CD4-positive, alpha-beta T cell treated with Interleukin-2 at 100 ng/mL for 4 hours (primary cell): Measurements from ENCODE around the gene ATP8B2.
"Not testable (repeated sequence)": the region's sequence is repeated elsewhere in the genome, so short reads cannot be mapped to it uniquely, and the experiment has no call there.

Experiments used
- DNase-seq: peaks from one replicate; pipeline ENCODE4 v3.0.0-alpha.2; 2020; ENCODE audit warnings: low spot score

The ATP8B2 gene

DNA sequence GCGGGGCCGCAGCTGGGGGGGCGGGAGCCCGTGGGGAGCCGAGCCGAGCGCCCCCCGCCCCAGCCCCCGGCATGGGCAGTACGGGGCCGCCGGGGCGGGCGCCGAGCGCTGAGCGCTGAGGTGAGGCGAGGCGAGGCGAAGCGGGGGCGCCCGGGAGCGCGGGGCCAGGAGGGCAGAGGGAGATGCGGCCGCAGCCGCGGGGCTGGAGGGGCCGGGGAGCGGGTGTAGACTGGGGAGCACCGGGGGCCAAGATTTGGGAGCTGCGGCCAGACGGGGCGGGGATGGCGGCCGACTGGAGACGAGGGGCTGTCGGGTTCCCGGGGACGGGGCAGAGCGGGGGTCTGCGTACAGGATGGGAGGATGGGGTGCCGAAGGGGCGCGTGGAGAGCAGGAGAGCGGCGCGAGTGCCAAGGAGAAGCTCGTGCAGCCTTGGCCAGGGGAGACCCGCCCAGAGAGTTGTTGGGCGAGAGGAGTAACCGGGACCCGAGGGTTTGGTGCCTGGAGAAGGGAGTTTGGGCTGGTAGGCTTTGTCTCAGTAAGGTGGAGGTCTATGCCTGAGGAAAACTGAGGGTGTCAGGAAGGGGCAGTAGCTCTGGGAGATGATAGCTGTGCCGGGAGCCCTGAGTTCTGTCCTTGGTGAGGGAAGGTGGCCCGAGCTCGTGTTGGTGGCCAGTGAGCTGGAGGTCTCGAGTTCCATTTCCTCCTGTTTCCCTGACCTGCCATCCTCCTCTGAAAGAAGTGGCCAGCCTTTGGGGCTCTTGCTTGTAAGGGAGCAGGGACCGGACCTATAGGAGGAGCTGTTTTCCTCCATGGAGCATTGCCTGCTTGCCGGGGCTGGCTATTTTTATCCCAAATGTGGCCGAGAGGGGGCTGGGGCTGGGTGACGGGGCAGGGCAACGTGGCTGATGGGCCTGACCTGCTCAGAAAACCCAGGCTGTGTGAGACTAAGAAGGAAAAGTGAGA lies 539 bp downstream of the ATP8B2 start:
- no peak for DNase-seq

DNA sequence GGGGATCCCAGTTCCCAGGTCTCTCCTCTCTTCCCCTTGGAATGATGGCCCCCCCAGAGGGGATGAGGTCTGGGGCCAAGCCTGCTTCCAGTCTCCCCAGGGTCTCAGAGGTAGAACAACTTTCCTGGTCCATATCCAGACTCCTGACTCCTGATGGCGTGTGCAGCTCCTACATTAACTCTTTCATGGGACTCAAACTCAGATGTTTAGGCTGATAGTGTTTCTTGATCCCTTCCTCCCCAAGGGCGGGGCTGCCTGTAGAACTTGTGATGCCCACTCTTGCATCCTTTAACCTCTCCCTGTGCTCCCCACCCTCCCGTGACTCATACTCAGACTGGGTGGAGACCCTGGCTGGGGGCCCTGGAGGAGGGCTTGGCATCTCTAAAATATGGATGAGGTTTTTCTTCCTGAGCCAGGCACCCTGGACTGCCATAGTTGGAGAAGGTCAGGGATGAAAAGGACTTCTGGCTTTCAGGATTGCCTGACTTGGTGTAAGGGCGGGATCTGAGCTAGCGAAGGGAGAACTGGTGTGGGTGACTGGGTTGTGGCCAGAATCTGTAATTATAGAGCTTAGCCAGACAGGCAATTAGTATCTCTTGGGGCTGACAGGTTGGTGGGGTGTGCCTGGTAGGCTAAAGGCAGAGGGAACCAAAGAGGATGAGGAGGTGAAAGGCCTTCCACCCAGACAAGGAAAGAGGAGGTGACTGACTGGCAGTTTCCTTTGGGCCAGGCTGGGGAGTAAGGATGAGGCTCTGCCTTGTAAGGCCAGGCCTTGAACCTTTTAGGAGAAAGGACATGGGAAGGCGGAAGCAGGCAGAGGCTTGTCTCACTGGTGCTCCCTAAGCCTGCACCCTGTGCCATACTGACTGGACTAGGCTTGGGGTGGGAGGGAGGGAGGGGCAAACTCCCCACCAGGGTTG lies 1.5 kb downstream of the ATP8B2 start:
- DNase-seq: peak; percentile 45

DNA sequence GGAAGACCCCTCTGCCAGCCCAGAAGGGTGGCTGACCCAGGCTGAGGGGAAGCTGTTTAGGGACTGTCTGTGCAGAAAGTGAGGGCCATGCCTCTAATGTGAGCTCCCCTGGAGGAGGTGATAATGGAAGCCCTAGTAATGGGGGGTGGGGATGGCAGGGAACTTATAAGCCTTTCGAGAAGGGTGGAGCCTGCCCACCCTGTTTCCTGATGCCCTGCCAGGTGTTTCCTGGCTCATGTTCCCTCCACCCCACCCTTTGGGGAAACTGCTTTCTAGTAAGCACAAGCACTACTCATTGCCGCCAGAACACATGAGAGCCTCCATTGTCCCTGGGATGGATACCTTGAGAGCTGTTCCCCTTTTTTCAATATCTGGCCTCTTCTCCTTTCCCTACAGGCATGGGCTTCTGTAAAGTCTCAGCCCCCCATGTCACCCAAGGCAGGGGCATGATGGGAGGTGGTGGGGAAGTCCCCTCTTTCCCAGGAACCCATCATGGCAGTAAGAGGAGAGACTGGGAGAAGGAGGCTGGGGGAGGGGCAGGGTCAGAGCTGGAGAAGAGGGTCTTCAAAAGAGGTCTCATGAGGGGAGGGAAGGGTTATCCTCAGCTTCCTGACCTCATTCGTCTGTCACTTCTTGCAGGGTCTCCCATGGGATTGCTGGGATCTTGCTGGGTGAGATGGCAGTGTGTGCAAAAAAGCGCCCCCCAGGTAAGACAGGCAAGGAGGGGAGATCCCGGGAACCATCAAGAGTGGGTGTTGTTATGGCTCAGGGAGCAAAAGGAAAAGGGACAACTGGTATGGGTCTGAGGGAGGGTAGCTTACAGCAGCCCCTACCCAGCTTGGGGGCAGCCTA lies 2.4 kb downstream of the ATP8B2 start:
- peak; percentile 52 for DNase-seq

DNA sequence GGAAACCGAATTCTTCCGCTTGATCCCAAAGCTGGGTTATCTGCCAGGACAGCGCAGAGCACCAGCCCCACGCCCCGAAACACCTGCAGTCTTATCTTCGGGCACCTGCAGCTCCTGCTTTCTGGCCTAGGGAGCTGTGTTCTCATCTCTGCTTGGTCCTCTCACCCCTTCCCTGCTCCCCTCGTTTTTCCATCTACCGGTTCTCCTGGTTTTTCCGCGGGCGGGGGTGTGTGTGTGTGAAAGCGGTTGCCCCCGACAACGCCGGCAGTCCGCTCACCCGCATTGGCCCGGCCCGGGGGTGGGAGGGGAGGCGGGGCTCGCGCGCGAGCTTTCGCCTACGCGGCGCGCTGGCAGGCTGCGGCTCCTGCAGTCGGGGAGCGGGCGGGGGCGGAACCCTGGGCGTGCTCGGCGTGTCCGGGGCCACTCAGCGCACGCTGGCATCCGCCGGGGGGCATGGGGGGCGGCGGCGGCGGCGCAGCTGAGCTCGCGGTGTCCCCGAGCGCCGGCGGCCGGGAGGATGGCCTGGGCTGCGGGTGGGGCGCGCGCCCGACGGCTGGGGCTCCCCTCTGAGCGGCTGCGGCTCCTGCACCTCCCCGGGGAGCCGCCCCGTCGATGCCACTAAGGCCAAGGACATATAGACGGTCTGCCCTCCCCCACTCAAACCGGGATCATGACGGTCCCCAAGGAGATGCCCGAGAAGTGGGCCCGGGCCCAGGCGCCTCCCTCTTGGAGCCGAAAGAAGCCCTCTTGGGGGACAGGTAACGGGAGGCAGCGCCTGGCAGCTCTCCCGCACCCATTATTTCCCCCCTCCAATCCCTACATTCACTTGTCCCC lies 3.2 kb downstream of the ATP8B2 start:
- DNase-seq: peak; percentile 84

DNA sequence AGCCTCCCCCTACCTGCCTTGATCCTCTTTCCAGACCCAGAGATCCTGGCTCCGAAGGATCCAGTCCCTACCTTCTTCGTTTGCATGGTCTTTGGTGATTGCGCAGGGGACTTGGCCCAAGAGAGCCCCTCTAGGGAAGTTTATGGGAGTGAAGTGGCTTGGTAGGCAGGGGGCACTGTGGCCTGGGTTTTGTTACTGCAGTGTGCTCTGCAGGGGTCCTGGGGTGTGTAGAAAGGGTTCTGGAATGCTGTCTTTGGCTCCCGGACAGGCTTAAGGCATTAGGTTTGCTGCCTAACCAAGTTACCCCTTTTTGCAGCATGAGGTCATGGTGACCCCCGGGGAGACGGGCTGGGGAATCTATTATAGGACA lies 3.8 kb downstream of the ATP8B2 start:
- DNase-seq: no peak

DNA sequence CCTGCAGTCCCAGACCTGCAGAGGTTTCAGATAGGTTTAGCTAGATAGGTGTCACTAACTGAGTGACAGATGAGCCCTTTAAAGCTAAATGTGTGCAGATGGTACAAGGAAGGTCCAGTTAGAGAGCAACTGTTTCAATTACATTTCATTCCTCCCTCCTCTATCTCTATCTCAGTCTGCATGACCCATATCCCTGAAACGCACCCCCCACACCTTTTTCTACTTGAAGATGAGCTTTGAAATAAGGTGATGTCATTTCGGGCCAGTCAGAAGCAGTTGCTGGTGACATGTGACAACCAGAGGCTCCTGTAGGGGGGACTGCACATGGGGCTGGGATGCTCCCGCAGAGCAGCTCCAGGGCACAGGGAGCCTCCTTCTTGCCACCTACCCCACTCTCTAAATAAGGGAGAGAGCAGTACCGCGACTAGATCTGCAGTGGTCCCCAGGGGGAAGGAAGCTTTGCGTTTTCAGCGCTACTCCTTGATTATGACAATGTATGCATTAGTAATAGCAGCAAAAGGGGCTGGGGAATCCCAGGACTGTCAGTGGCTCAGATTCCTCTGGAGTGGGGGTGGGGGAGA lies 4.3 kb downstream of the ATP8B2 start:
- DNase-seq: peak; percentile 41

DNA sequence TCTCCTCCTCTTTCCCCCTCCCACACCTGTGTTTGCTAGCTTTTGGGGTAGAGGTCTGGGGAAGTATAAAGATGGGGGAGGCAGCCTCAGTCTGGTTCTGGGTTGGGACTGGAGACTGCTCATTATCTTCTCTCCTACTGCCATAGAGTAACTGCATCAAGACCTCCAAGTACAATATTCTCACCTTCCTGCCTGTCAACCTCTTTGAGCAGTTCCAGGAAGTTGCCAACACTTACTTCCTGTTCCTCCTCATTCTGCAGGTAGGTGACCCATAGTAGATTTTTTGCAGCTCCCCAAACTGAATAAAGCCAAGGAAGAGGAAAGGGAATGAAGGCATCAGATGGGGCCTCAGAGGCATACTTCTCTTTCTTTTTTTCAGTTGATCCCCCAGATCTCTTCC lies 5.3 kb downstream of the ATP8B2 start:
- peak; percentile 38 for DNase-seq

DNA sequence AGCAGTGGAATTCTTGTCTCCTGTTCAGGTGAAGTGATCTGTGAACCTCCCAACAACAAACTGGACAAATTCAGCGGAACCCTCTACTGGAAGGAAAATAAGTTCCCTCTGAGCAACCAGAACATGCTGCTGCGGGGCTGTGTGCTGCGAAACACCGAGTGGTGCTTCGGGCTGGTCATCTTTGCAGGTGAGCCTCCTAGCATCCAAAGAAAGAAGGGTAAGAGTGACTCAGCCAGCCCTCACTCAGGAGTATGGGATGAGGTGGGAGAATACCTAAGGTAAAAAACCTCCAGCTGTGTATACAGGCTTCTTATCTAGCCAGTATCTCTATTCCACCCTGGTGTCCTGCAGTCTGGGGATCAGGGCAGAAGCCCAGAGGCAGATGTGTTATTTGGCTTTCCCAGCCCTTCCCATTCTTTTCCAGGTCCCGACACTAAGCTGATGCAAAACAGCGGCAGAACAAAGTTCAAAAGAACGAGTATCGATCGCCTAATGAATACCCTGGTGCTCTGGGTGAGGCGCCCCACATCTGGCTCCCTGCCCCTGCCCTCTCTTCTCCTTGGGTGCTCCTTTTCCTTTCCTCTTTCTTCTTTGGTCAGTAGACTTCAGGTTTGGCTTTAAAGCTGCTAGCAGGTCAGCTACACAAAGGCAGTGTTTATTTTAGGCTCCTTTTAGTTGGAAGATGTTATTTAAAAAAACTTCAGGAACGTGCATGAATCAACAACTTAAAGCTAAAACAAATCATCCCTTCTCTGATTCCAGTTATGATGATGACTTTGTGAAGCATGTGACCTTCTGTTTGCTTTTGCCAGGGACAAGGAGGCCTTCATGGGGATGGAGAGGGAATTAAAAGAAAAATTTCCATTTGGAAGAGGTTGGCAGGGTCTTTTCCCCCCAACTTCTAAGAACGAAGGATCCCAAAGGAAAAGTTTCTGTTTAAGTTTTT lies 9.0 kb downstream of the ATP8B2 start:
- DNase-seq: no peak

DNA sequence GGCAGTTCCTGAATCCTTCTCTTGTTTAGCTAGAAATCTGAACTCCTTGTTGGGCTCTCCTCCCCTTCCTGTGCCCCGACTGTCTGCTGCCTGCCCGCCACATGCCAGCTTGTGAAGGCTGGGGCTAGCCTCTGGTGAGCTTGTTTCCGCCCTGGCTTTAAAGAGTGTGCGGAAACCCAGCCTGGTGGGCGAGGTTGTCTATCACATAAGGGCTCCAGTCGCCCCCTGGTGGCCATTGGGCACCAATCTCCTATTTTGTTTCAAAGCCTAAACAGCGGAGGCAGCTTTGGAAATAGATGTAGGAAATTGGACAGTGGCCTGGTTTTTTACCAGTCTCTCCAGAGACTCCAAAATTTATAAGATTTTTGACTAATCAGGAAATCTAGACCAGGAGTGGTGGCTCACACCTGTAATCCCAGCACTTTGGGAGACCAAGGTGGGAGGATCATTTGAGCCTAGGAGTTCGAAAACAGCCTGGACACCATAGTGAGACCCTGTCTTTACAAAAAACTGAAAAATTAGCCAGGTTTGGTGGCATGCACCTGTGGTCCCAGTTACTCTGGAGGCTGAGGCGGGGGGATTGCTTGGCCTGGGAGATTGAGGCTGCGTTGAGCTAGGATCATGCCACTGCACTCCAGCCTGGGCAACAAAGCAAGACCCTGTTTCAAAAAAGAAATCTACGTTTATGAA lies 9.8 kb downstream of the ATP8B2 start:
- peak; percentile 92 for DNase-seq

DNA sequence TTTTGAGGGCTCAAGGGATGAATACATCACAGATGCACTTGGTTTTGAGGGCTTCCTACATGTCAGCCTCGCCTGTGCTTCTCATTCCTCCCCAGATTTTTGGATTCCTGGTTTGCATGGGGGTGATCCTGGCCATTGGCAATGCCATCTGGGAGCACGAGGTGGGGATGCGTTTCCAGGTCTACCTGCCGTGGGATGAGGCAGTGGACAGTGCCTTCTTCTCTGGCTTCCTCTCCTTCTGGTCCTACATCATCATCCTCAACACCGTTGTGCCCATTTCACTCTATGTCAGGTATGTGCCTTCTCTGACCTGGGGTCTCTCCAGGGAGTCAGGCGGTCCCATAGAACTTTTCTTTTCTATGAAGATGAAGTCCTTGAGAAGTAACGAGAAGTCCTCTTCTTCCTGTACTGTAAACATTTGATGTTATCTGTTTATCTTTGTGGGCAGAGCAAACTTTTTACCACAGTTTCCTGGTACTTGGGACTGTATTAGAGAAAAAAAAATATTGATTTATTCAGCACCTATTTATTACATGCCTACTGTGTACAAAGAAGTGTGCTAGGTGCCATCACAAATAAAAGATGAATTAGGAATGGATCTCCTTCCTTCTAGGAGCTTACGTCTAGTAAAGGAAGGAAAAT lies 12.0 kb downstream of the ATP8B2 start:
- DNase-seq: peak; percentile 56

DNA sequence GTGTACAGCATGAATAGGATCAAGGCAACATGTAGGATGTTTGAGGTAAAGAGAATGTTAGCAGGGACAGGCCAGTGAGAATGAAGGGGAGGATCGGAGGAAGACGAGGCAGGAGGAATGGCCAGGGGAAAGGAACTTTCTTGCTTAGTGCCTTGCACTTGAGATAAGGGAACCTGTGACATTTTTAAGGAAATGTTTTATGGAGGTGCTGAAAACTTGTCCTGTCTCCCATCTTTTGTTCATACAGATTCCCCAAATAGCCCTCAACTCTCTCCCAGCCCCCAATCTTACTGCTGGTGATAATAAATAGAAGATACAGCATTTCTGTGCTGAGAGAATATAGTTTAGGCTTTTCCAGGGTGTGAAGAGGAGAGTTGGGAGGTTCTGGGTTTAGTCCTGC lies 13.6 kb downstream of the ATP8B2 start:
- DNase-seq: no peak

DNA sequence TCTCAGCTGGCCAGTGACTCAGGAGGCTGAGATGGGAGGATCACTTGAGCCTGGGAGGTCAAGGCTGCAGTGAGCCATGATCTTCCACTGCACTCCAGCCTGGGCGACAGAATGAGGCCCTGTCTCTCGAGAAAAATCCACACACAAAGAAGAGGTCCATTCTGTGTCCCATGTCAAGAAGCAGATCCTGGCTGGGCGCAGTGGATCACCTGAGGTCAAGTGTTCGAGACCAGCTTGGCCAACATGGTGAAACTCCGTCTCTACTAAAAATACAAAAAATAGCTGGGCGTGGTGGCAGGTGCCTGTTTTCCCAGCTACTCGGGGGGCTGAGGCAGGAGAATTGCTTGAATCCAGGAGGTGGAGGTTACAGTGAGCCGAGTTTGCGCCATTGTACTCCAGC lies 16.0 kb downstream of the ATP8B2 start:
- DNase-seq: not testable (repeated sequence)

DNA sequence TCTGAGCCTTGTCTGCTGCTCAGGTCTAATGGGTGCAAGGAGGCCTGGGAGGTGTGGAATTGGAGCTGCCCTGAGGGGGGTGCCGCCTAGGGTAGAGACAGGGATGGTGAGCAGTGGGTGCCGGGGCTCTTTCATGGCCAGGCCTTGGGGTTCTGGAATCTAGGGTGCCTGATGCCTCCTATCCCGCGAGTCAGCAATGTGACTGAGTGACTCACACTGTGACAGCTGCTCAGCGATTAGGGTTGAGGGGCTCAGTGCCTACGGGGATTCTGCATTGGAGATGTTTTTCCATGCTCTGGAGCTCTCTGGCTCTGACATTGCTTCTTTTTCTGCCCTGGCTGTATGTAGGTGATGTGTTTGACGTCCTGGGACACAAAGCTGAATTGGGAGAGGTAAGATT lies 16.8 kb downstream of the ATP8B2 start:
- no peak for DNase-seq

DNA sequence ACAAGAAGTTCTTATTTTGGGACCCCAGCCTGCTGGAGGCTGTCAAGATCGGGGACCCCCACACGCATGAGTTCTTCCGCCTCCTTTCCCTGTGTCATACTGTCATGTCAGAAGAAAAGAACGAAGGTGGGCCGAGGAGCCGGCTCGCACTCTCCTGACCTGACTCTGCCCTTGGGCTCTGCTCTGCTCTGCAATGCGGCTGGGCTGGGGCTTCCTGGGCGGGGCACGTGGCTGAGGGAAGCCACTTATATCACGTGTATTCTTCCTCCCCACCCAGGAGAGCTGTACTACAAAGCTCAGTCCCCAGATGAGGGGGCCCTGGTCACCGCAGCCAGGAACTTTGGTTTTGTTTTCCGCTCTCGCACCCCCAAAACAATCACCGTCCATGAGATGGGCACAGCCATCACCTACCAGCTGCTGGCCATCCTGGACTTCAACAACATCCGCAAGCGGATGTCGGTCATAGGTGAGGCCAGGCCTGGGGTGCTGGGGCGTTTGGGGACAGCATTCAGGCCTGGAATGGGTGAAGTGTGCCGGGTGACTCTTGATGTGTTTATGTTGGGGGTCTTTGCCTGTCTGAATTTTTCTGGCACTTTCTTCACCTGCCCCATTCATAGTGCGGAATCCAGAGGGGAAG lies 17.6 kb downstream of the ATP8B2 start:
- peak; percentile 76 for DNase-seq

DNA sequence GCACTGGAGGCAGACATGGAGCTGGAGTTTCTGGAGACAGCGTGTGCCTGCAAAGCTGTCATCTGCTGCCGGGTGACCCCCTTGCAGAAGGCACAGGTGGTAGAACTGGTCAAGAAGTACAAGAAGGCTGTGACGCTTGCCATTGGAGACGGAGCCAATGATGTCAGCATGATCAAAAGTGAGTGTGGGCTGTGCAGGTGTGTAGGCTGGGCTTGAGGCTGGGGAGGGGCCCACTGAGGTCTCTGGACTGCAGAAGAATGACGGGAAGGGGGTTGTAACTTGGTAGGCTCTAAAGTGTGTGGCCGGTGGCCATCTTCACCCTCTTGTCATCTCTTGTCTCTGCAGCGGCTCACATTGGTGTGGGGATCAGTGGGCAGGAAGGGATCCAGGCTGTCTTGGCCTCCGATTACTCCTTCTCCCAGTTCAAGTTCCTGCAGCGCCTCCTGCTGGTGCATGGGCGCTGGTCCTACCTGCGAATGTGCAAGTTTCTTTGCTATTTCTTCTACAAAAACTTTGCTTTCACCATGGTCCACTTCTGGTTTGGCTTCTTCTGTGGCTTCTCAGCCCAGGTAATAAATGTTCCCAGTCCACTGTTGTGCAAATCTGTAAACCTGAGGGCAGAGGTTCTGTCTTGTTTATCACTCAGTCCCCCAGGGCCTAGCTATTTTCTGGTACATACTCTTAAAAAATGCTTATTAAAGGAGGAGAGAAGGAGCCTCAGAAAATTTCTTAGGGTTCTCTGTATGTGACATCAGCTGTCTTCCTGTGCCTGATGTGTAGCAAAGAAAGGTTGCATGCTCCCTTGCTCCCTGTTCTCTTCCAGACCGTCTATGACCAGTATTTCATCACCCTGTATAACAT lies 19.9 kb downstream of the ATP8B2 start:
- DNase-seq: peak; percentile 81

DNA sequence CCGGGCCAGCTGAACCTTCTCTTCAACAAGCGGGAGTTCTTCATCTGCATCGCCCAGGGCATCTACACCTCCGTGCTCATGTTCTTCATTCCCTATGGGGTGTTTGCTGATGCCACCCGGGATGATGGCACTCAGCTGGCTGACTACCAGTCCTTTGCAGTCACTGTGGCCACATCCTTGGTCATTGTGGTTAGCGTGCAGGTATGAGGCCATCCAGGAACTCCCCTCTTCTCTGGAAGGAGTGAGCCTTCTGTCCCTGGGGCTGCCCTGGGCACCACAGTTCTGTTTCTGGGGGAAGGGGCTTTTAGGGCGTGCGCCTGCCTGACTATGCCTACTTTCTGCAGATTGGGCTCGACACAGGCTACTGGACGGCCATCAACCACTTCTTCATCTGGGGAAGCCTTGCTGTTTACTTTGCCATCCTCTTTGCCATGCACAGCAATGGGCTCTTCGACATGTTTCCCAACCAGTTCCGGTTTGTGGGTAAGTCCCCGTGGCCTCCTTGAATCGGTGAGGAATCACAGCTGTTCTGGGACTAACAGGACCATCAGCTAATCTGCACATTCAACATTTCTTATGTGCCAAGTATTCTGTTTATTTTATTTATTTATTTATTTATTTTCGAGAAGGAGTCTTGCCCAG lies 21.1 kb downstream of the ATP8B2 start:
- no peak for DNase-seq
